Measurements from ENCODE around the gene LHFPL6.

The LHFPL6 gene

GRCh38 chr13:39602614-39603366 is at the start of gene LHFPL6:
Gene LHFPL6 (minus strand): TSS chr13:39603193.
- DNase-seq: peak; percentile 92

DNA sequence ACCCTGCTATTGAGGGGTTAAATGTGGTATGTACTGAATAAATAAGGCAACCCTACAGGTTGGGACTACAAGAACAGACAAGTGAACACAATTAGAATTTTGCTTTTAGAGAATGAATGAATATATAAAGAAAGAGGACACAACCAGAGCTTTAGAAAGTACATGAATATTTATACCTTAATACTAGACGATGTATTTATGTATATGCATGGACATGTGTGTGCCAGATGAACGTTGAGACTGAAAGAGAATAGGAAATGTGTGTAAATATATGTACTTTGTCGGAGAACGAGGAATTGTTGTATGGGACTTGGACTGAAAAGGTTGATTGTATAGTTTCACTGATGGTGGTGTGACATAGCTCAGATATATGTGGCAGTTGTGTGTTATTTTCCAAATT is 43.1 kb upstream of the LHFPL6 start:
- DNase-seq: no peak

DNA sequence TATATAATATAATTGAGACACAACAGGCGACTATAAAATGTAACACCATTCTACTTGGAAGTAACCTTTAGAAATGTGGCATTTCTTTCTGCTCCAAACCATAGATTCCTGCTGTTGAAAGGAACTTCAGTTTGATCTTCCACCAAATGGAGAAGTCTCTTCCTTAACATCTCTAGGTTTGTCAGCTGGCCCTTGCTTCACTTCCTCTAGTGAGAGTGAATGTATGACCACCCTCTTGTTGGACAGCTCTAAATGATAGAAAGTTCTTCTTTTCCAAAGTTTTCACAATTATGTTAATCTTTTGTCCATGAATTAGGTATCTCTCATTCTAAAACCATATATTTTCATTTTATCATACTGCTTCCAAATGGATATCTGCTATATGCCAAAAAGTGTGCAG is 38.7 kb upstream of the LHFPL6 start:
- DNase-seq: no peak

DNA sequence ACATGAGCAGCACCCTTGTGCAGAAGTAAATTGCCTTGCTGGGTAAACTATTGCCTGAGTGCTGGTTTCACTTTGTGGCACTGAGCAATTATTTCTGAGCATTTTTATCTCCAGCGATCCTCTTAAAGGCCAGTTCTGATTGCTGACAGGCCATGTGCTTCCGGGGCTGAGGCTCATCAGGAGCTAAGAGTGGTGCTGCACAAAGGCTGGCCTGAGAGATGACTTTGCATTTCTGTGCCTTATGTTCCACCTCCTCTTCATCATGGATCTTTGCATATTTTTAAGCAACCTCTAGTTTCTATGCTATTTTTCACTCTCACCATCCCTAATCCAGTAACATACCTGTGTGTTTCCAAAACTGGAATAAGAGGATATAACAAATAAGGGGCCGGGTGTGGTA is 34.9 kb upstream of the LHFPL6 start:
- DNase-seq: no peak

- no peak for DNase-seq
These were observed 32.6 kb upstream of the LHFPL6 start for GRCh38 chr13:39635564-39635963.

GRCh38 chr13:39632994-39633393 is 30.0 kb upstream of the LHFPL6 start:
- no peak for DNase-seq

DNA sequence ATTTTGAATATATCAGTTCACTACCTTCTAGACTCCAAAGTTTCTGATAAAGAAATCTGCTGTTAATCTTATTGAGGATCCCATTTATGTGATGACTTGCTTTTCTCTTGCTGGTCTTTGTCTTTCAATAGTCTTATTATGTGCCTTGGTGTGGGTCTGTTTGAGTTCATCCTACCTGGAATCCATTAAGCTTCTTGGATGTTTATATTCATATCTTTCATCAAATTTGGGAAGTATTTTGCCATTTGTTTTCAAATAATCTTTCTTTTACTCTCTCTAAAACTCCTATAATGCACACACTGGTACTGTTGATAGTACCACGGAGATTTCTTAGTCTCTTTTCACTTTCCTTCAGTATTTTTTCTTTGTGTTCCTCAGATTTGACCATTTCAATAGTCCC is 28.3 kb upstream of the LHFPL6 start:
- DNase-seq: no peak

DNA sequence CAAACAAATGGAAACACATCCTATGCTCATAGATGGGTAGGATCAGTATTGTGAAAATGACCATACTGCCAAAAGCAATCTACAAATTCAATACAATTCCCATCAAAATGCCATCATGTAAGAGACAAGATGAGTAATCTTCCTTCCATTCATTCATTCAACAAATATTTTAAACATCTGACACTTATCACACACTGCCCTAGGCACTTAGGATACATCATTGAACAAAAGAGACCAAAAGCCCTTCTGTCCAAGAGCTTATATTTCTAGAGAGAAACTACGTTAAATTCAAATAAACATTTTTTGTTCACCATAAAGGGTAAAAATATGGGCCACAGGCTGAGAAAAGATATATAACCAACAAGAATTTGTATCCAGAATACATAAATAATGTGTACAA is 20.5 kb upstream of the LHFPL6 start:
- no peak for DNase-seq

- DNase-seq: no peak
These were observed 15.6 kb upstream of the LHFPL6 start for GRCh38 chr13:39618561-39618960.

DNA sequence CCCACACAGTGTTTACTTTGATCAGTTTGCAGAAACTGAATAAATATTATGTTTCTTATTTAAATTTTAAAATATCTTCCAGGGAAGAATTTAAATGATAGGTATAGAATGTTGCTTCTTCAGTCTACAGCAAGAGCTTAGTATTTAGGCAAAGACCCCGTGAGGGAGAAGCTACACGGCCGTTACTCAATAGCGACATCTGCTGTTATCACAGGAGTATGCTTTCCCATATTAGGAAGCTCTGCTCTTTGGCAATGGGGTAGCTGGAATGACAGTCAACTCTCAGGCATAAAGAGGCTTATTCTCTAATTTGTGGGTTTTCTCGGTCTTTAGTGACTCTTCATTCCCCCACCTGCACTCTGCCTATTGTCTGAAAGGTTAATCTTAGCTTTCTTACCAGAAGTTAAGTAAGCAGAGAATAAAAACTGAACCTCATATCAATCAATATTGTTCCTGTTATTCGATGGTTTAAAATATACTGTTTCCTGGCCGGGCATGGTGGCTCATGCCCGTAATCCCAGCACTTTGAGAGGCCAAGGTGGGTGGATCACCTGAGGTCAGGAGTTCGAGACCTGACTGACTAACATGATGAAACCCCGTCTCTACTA is 13.2 kb upstream of the LHFPL6 start:
- peak; percentile 59 for DNase-seq

DNA sequence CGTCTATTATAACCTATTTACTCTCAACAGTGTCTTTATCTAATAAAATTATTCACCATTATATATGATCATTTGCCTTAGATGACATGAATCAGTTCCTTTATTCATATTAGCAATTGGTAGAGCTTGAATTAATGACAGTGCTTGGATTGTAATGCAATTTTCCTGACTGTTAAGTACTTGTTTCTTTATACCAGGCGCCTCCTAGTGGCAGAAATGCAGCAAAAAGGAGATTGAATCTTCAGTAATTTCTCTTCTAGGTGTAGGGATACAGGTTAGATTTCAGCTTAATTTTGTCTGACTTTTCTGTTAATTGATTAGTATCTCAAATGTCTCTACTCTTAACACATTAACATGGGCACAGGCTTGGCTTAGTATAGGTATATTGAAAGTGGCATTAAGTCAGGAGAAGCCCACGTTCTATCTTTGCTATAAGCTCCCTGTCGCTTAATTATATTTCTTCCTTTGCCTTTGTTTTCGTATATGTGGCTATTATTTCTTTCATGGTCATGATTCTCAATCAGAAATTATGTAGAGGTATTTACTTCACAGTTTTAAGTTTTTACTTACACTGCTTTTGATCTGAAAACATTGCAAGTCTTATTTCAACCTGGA is 9.1 kb upstream of the LHFPL6 start:
- peak; percentile 59 for DNase-seq

GRCh38 chr13:39607876-39608275 is 4.9 kb upstream of the LHFPL6 start:
- DNase-seq: no peak

DNA sequence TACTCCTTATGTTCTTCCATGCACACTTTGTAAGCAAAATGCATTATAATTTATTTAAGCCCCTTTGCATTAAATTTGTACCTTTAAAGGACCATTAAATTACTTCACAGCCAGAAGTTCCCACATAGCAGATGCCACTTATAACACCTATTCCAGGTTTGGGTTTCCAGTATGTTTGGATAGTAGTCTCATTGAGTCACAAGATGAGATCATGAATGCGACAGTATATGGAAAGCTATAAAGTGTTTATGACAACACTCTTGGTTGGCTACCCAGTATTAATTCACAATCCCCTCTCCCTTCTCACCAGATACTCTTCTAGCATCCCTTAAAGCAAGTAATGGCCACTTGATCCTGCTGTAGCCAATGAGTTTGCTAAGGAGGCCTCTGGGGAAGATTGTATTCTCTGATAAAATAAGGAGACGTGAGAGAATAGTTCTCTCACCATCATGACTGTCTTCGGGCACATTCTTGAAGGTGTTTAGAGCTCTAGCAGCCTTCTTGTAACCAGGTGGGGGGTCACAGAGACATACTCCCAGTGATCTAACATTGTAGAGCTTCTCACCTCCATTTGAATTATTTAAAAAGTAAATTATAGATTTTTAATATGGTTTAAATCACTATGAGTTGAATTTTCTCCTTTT is 2.8 kb upstream of the LHFPL6 start:
- no peak for DNase-seq

DNA sequence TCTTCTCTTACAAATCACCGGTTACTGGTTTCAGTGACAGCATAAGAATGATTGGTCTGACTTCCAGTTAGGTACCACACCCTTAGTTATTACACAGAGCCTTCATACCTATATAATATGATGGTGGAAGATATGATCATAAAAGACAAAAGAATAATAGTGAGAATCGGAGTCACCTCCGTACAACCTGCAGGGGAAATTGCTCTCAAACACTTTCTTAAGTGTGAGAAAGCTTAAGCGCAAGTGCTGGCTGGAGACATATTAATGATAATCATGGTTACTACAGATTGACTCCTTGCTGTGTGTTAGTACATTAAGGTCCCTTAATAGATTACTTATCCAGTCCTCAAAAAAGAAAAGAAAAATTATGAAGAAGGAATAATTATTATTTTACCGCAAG is 1.8 kb upstream of the LHFPL6 start:
- no peak for DNase-seq

GRCh38 chr13:39603424-39603947 is 493 bp upstream of the LHFPL6 start:
- DNase-seq: no peak

DNA sequence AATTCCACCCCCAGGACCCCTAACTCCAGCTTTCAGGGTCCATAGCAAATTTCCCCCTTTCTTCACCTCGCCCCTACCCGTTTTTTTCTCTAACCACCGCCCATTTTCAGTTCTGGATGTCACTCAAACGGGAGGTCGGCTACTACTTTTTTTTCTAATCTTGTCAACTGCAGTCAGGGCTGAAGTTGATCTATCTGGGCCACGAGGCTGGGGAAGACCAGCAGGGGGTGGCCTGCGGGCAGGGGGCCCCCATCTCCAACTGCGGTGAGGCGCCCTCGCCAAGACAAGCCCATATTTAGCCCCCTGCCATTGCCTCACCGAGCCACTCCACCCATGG is 748 bp downstream of the LHFPL6 start:
- DNase-seq: no peak

DNA sequence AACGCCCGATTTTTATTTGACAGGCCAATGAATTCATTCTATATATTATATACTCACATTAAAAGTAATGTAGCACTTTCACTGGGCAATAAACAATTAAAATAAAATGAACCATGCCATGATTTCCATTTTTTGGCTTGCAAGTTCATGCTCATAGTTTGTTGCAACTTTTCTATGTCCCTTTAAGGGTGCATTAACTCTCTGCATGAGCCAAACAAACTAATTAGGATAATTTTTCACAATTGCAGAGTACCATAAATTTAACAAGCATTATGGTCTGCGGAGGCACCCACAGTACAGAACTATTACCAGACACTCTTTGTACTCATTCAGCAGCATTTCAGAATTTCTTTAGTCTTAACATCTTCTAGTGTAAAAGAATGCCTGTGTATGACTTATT is 1.4 kb downstream of the LHFPL6 start:
- no peak for DNase-seq

DNA sequence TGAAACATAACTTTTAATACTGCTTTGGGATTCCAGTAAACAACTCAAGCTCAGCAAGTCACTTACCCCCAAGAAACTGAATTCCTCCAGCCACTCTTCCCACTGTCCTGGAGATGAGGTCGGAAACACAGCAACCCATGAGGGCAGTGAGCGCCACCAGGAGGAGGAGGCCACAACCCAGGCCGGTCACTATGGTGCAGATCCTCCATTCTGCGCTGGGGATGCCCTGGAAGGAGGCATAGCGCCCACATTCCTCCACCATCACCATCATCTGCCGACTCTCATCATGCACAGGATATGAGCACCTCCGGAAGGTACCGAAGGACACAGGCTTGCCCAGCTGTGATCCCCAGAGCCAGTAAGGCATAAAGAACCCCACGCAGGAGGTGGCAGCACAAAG is 2.2 kb downstream of the LHFPL6 start:
- no peak for DNase-seq

DNA sequence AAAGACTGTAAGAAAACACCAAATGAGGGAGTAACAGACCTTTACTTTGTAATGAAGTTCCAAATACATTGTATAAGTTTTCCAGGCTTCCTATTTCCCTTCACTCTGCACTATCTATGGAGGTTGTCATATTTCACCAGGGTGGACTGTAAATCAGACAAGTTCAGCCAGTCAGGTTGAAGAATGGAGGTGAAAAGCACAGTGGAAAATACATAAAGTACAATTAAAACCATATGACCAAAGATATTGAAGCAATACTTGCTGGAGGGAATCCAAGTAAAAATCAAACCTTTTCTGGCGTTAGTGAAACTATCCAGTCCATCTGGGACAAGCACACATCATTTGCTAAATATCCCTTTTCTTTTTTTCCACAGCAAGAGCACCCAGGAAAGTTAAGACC is 3.2 kb downstream of the LHFPL6 start:
- DNase-seq: no peak

DNA sequence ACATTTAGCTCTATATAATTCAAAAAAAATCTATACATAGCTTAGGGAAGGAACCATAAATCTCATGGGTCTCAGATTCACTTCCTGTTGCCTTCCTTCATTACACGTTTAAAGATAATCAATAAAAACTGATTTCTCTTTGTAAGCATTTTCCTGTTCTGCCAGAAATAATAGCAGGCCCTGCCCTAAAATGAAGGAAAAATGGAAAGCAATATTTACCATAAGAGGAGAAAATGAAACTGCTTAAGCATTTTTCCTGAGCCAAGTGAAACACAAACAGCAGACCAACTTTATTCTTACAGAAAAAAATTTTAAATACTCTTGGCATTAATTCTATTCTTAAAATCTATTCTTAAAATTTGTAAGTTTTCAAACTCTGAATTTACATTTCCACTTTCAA is 4.0 kb downstream of the LHFPL6 start:
- no peak for DNase-seq

GRCh38 chr13:39597838-39598237 is 5.2 kb downstream of the LHFPL6 start:
- no peak for DNase-seq

- DNase-seq: no peak
These were observed 6.3 kb downstream of the LHFPL6 start for GRCh38 chr13:39596685-39597084.

- no peak for DNase-seq
These were observed 6.8 kb downstream of the LHFPL6 start for GRCh38 chr13:39596176-39596575.

Measured in right forelimb (tissue), 1 donor.